ENCODE measurements around the gene NPPB.

The NPPB gene

GRCh38 chr1:11831945-11832725 lies 26.6 kb downstream of the NPPB start:
- no peak for TF ChIP-seq CTCF (IDR thresholded peaks at IDR 0.05; ENCODE audit: borderline replicate concordance, insufficient read depth, low read depth, low read length)
- H3K4me3 ChIP-seq (ENCODE audit: low read depth, low read length), result no peak overlapping the region

- no peak for TF ChIP-seq CTCF (IDR thresholded peaks at IDR 0.05; ENCODE audit: borderline replicate concordance, insufficient read depth, low read depth, low read length)
- no peak overlapping the region for H3K4me3 ChIP-seq (ENCODE audit: low read depth, low read length)
Observed at GRCh38 chr1:11828511-11828910, 30.2 kb downstream of the NPPB start.

- TF ChIP-seq CTCF (IDR thresholded peaks at IDR 0.05; ENCODE audit: borderline replicate concordance, insufficient read depth, low read depth, low read length), result no peak
- H3K4me3 ChIP-seq (ENCODE audit: low read depth, low read length), result no peak overlapping the region
Observed at GRCh38 chr1:11826946-11827345, 31.8 kb downstream of the NPPB start.

GRCh38 chr1:11825131-11825530 lies 33.6 kb downstream of the NPPB start:
- TF ChIP-seq CTCF (IDR thresholded peaks at IDR 0.05; ENCODE audit: borderline replicate concordance, insufficient read depth, low read depth, low read length), result no peak
- H3K4me3 ChIP-seq (ENCODE audit: low read depth, low read length), result no peak overlapping the region

- H3K4me3 ChIP-seq (ENCODE audit: low read depth, low read length), result no peak overlapping the region
- no peak for TF ChIP-seq CTCF (IDR thresholded peaks at IDR 0.05; ENCODE audit: borderline replicate concordance, insufficient read depth, low read depth, low read length)
Observed at GRCh38 chr1:11823366-11824137, 35.2 kb downstream of the NPPB start.

- no peak overlapping the region for H3K4me3 ChIP-seq (ENCODE audit: low read depth, low read length)
- no peak for TF ChIP-seq CTCF (IDR thresholded peaks at IDR 0.05; ENCODE audit: borderline replicate concordance, insufficient read depth, low read depth, low read length)
Observed at GRCh38 chr1:11822091-11822490, 36.7 kb downstream of the NPPB start.

GRCh38 chr1:11817192-11817591 lies 41.6 kb downstream of the NPPB start:
- H3K4me3 ChIP-seq (ENCODE audit: low read depth, low read length), result no peak overlapping the region
- TF ChIP-seq CTCF (IDR thresholded peaks at IDR 0.05; ENCODE audit: borderline replicate concordance, insufficient read depth, low read depth, low read length), result no peak
